Omental fat pad (tissue), 4 donors: Measurements from ENCODE around the gene SH2D5. TPM values are rescaled to one million over a fixed set of nuclear protein-coding genes. Genes with fewer than 3 reads are reported as not detected.

Experiments
- ATAC-seq: fragments of 150-250 bp; one replicate; pipeline ENCODE4 v1.9.1; 2016; ENCODE audit warnings: mild to moderate bottlenecking, moderate library complexity; ENCODE audit not compliant: low FRiP score
- DNase-seq: peaks from one replicate; pipeline ENCODE4 v3.0.0-alpha.2; 2019; ENCODE audit warnings: low spot score
- total RNA-seq, 4 donors: library from RNA; depleted of rRNA; stranded (reverse); fragments of >200 nt; gene quantifications; one replicate each; pipeline ENCODE4 v1.1.0, GENCODE V29; 2016
- TF ChIP-seq, protein P1 (sequence below), 3 donors: fragments of 450-650 bp; IDR thresholded peaks; one replicate each; pipeline ENCODE4 v1.5.1; 2016 to 2017; ENCODE audit warnings: antibody characterized with exemption in 3 of 3, mild to moderate bottlenecking in 3 of 3, moderate library complexity in 2 of 3

The SH2D5 gene
- total RNA-seq, 4 donors from 2014 or later: 0.25 to 5.8 (median 0.84) TPM; not detected in 1

DNA sequence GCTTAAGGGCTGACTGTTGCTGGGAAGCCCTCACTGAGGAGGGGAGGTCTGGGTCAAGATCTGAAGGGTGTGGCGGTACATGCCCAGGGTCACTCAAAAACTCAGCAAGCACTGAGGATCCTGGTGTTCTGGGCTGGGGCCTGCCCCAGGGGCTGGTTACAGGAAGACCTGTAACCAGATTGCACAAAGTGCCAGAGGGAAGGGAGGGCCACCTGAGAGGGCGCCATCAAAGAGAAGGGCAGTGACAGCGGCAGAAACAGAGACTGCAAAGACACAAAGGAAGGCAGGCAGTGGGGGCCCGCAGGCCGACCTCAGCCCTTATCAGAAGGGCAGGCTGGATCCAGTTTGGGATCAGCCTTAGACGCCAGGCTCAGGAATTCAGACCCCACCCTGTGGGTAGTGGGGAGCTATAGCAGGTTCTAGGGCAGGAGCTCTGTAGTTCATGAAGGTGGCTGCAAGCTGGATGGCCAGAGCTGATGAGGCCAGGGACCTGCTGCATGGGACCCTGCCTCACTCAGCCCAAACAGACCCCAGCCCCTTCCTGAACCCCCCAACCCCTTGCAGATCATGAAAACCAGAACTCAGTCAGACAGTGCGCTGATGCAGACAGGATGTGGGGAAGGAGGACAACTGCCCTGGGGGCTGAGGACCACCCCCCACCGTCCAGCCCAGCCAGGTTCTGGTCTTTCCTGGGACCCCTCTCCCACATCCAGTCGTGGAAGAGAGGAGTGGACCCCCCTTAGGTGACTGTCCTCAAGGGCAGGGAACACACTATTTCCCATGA lies 3.9 kb downstream of the SH2D5 start:
- ATAC-seq: no peak
- TF ChIP-seq, protein P1, sequence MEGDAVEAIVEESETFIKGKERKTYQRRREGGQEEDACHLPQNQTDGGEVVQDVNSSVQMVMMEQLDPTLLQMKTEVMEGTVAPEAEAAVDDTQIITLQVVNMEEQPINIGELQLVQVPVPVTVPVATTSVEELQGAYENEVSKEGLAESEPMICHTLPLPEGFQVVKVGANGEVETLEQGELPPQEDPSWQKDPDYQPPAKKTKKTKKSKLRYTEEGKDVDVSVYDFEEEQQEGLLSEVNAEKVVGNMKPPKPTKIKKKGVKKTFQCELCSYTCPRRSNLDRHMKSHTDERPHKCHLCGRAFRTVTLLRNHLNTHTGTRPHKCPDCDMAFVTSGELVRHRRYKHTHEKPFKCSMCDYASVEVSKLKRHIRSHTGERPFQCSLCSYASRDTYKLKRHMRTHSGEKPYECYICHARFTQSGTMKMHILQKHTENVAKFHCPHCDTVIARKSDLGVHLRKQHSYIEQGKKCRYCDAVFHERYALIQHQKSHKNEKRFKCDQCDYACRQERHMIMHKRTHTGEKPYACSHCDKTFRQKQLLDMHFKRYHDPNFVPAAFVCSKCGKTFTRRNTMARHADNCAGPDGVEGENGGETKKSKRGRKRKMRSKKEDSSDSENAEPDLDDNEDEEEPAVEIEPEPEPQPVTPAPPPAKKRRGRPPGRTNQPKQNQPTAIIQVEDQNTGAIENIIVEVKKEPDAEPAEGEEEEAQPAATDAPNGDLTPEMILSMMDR (IDR thresholded peaks at IDR 0.05): no peak
- DNase-seq: no peak

DNA sequence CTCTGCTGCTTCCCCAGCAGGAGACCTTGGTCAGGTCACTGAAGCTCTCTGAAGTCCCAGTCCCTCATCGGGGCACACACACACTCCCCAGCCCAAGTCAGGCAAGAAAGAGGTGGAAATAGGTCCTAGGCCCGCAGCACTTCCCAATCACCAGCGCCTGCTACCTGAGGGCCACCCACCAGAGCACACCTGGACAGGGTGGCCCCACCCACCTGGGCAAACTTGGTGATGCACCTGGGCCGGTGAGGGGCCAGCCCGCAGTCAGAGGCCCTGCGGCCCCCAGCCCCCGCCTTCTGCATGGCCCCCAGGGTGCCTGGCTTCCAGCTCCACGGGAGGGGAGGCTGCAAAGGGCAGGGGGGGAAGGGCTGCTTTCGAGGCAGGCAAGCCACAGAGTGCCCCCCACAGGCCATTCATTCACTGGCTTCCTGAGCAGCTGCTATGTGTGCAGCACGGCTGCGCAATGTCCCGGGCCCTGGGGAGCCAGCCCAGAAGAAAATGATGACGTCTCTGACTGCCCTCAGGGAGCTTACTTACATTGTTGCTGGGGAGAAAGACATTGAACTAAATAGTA lies 4.7 kb downstream of the SH2D5 start:
- TF ChIP-seq, protein P1 (IDR thresholded peaks at IDR 0.05): no peak
- DNase-seq (no peak), ATAC-seq (no peak)

DNA sequence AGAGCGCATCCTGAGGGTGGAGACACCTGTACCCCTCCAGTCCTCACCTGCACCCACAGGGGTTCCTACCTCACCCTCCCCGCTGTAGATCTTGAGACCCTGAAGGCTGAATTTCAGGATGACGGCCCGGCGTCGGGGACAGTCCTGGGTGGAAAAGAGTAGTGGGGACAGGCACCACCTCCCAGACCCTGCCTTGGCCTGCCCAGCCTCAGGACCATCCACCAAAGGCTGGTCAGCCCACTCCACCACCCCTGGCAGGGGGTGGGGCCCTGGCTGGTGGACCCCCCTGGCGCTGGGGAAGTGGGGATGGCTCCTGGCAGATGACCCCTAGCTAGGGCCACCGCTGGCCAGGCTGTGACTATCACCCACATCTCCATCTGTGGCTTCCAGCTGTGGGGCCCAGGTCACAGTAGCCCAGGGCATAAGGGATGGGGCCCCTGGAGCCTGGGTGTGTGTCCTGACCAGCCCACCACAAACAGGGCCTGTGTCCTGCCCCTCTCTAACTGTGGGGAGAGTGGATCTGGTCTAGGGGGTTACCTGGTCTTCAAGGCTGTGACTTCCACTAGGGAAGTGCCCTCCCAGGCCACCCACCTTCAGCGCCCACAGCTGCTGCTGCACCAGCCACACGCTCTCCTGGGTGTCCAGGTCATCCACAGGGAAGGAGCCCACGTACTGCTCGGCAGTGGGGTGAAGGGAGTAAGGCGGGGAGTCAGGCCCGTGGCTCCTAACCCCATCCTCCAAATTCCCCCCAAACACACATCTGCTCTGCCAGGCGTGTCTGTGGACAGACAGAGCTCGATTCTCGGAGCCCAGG lies 5.4 kb downstream of the SH2D5 start:
- TF ChIP-seq, protein P1 (IDR thresholded peaks at IDR 0.05): no peak
- DNase-seq: no peak
- ATAC-seq: no peak

DNA sequence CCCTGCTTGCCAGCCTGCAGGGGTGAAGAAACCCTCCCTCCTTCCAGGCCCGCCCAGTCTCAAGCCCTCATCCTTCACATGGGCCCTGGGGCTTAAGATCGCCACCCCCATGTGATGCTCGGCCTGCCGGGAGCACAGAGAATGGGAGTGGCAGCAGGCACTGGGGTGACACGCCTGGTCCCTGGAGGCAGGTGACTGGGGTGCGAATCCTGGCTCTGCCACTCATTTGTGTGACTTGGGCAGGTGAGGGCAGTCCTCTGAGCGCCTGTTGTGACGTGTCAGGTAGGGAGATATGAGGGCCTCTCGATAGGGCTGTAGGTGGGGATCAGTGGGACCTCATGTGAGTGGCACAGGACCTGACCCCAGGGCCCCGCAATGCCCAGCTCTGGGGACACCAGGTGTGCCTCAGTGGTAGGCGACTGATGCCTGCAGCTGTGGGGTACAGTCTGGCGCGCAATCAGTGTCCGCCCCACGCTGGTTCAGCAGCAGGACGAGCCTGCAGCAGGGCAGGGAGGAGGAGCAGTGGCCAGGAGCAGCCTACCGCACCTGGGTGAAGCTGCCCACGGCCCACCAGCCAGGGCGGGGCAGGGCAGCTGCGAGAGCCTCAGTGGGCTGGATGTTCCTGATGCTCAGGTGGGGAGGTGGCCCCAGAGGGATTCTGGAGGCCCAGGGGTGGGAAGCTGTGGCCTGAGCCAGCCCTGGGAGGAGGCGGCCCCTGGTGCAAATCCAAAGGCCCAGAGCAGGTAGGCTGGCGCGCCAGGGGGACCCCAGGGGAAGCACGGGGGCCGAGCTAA lies 6.2 kb downstream of the SH2D5 start:
- no peak for DNase-seq
- ATAC-seq: no peak
- TF ChIP-seq, protein P1 (IDR thresholded peaks at IDR 0.05): no peak

DNA sequence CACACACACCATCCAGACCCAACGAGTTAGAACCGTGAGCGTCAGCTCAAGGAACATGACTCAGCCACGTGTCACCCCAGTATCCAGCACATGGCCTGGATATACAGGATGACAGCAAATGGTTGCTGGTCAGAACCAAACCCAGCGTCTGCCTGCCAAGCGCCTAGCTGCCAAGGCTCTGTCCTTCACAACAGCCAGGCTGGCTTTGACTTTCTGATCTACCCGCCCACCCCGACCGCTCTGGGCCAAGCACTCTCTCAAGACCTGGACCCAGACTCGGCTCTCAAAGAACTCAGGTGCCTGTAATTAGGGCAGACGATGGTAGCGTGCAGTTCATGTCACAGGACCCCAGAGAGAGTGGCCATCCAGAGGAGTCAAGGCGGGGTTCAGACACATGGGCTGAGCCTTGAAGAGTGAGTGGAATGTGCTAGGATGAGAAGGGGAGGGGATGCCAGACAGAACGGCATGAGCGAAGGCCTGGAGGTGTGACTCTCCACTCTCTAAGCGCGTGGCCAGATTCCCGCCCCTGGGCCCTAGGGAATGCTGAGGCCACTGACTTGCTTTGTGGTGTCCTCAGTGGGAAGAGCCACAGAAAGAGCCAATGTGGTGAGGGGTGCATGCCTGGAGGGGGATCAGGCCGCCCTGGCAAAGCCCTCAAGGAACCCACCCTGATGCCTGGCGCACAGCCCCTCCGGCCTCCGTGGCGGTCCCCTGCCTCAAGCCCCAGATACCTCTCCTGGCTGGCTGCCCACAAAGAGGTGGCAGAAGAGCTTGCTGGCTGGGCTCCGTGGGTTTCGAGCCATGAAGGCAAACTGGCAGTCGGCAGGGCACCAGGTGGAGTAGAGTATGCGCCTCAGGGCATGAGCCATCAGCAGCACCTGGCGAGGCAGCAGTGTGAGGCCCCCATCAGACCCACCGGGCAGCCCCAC lies 7.0 kb downstream of the SH2D5 start:
- ATAC-seq (no peak), DNase-seq (no peak)
- TF ChIP-seq, protein P1 (IDR thresholded peaks at IDR 0.05): no peak
